HepG2 (cell line): ENCODE measurements around the gene CDC37L1. TPM values are rescaled to one million over a fixed set of nuclear protein-coding genes. Genes with fewer than 3 reads are reported as not detected.

ENCODE experiments used
- ATF5 ChIP-seq: sonication (generic); formaldehyde crosslinking; IDR thresholded peaks from 2 replicates; pipeline ENCODE4 v1.4.0; 2020; ENCODE audit warnings: mild to moderate bottlenecking, low read depth, missing genetic modification reagents
- EHMT2 ChIP-seq: fragments of 200-600 bp; sonication (generic); IDR thresholded peaks from 2 replicates; pipeline ENCODE4 v1.7.0; 2017; ENCODE audit warnings: antibody characterized with exemption, low read depth, low read length, borderline replicate concordance
- FOSL1 ChIP-seq: sonication (generic); formaldehyde crosslinking; IDR thresholded peaks from 2 replicates; pipeline ENCODE4 v1.9.0; 2021; ENCODE audit warnings: missing genetic modification reagents, borderline replicate concordance
- GATA4 ChIP-seq: sonication (generic); IDR thresholded peaks from 2 replicates; pipeline ENCODE4 v1.6.1; 2016; ENCODE audit warnings: antibody characterized with exemption, low read depth, borderline replicate concordance
- HBP1 ChIP-seq: IDR thresholded peaks from 2 replicates; pipeline ENCODE4 v1.6.1; 2016; ENCODE audit warnings: low read depth, control low read depth
- IKZF4 ChIP-seq: sonication (generic); formaldehyde crosslinking; IDR thresholded peaks from 2 replicates; pipeline ENCODE4 v1.5.1; 2020; ENCODE audit warnings: borderline replicate concordance, mild to moderate bottlenecking, low read depth, missing genetic modification reagents; ENCODE audit errors: not compliant biosample characterization
- MEIS1 ChIP-seq: sonication (generic); formaldehyde crosslinking; IDR thresholded peaks from 2 replicates; pipeline ENCODE4 v1.9.0; 2021; ENCODE audit warnings: mild to moderate bottlenecking, missing genetic modification reagents, moderate library complexity, borderline replicate concordance
- MXD4 ChIP-seq: IDR thresholded peaks from 2 replicates; pipeline ENCODE4 v1.6.1; 2016; ENCODE audit warnings: mild to moderate bottlenecking, missing biosample characterization, missing genetic modification reagents
- NFIC ChIP-seq: IDR thresholded peaks from 2 replicates; pipeline ENCODE4 v1.6.1; 2012; ENCODE audit warnings: mild to moderate bottlenecking, low read length, inconsistent platforms
- NFRKB ChIP-seq: fragments of 450-650 bp; IDR thresholded peaks from 2 replicates; pipeline ENCODE4 v1.6.1; 2017
- PAWR ChIP-seq: sonication (generic); formaldehyde crosslinking; IDR thresholded peaks from 2 replicates; pipeline ENCODE4 v1.4.0; 2020; ENCODE audit warnings: missing genetic modification reagents, mild to moderate bottlenecking, borderline replicate concordance
- RELA ChIP-seq: sonication (generic); formaldehyde crosslinking; IDR thresholded peaks from 2 replicates; pipeline ENCODE4 v1.4.0; 2020; ENCODE audit warnings: missing genetic modification reagents
- REXO4 ChIP-seq: sonication (generic); formaldehyde crosslinking; IDR thresholded peaks from 2 replicates; pipeline ENCODE4 v1.8.0; 2022; ENCODE audit warnings: missing genetic modification reagents, mild to moderate bottlenecking, borderline replicate concordance
- RNF2 ChIP-seq: fragments of 450-650 bp; conservative IDR thresholded peaks from 2 replicates; pipeline ENCODE4 v1.6.1; 2016; ENCODE audit warnings: low read depth
- SNAI1 ChIP-seq: sonication (generic); formaldehyde crosslinking; IDR thresholded peaks from 2 replicates; pipeline ENCODE4 v1.5.0; 2020; ENCODE audit warnings: mild to moderate bottlenecking, missing genetic modification reagents, borderline replicate concordance
- TAF1 ChIP-seq: sonication (generic); formaldehyde crosslinking; IDR thresholded peaks from 2 replicates; pipeline ENCODE4 v1.4.0; 2020; ENCODE audit warnings: missing genetic modification reagents
- THRA ChIP-seq: sonication (generic); formaldehyde crosslinking; IDR thresholded peaks from 2 replicates; pipeline ENCODE4 v1.4.0; 2020; ENCODE audit warnings: missing genetic modification reagents, borderline replicate concordance
- ZBTB20 ChIP-seq: sonication (generic); formaldehyde crosslinking; IDR thresholded peaks from 2 replicates; pipeline ENCODE4 v1.8.1; 2023; ENCODE audit warnings: missing genetic modification reagents, low read depth, mild to moderate bottlenecking, borderline replicate concordance
- ZIK1 ChIP-seq: sonication (generic); formaldehyde crosslinking; IDR thresholded peaks from 2 replicates; pipeline ENCODE4 v1.5.0; 2020; ENCODE audit warnings: mild to moderate bottlenecking, low read depth, missing genetic modification reagents, borderline replicate concordance
- ZNF101 ChIP-seq: sonication (generic); formaldehyde crosslinking; IDR thresholded peaks from 2 replicates; pipeline ENCODE4 v1.4.0; 2020; ENCODE audit warnings: mild to moderate bottlenecking, low read depth, missing genetic modification reagents, borderline replicate concordance
- ZNF20 ChIP-seq: sonication (generic); formaldehyde crosslinking; IDR thresholded peaks from 2 replicates; pipeline ENCODE4 v1.4.0; 2020; ENCODE audit warnings: mild to moderate bottlenecking, moderate library complexity, missing genetic modification reagents
- ZNF564 ChIP-seq: sonication (generic); formaldehyde crosslinking; IDR thresholded peaks from 2 replicates; pipeline ENCODE4 v1.8.1; 2023; ENCODE audit warnings: mild to moderate bottlenecking, missing genetic modification reagents
- ZNF7 ChIP-seq: IDR thresholded peaks from 2 replicates; pipeline ENCODE4 v1.6.1; 2016; ENCODE audit warnings: missing biosample characterization, missing genetic modification reagents
- ZSCAN31 ChIP-seq: sonication (generic); formaldehyde crosslinking; IDR thresholded peaks from 2 replicates; pipeline ENCODE4 v1.5.0; 2020; ENCODE audit warnings: low read depth, mild to moderate bottlenecking, missing genetic modification reagents
- polyA plus RNA-seq, 8 experiments: library from polyadenylated mRNA; depleted of rRNA in 3 of 8; stranded (reverse) in 7 of 8; unstranded in 1 of 8; fragments of >200 nt; fragmentation: Illumina TruSeq in 4 of 8; extraction: Trizol in 4 of 8; gene quantifications; 2 replicates each; pipeline versions ENCODE4 v1.2.1 to v1.2.3, GENCODE V29; 2011 to 2016; ENCODE audit warnings: low read depth in 4 of 8, missing spikeins in 1 of 8, mixed read lengths in 1 of 8; ENCODE audit not compliant: insufficient read depth in 1 of 8
- total RNA-seq, 5 experiments: library from RNA; depleted of rRNA; stranded (reverse); fragments of >200 nt; fragmentation: Illumina TruSeq; extraction: Trizol; gene quantifications; 2 replicates each; pipeline ENCODE4 v1.2.3, GENCODE V29; 2016; ENCODE audit warnings: low read depth in 1 of 5

The CDC37L1 gene
- total and polyA plus RNA-seq, 2 of the 13 experiments (the other 11 are each of a cell fraction or from before 2014, with no cell fraction given) = 5.5 to 17.0 TPM

- peak; percentile 42; the same call in 1 of the 2 replicates for TF ChIP-seq THRA (CRISPR knock-in tag)
- TF ChIP-seq MXD4 (CRISPR knock-in tag) = peak; percentile 48; the same call in 1 of the 2 replicates
- no peak; the same call in 1 of the 2 replicates for TF ChIP-seq HBP1
- TF ChIP-seq ZBTB20 (CRISPR knock-in tag) = no peak; the same call in 1 of the 2 replicates
- peak; percentile 57; the same call in 1 of the 2 replicates for TF ChIP-seq RNF2
- TF ChIP-seq FOSL1 = 0 out of 2 replicates have a peak, but pooled peaks have one; percentile 26
- no peak for TF ChIP-seq EHMT2
- TF ChIP-seq ZNF20 = no peak
- TF ChIP-seq ZNF101 (CRISPR knock-in tag) = no peak
- peak; percentile 32; the same call in 1 of the 2 replicates for TF ChIP-seq ZNF564 (CRISPR knock-in tag)
- TF ChIP-seq REXO4 = peak; percentile 13; the same call in 1 of the 2 replicates
- TF ChIP-seq IKZF4 (CRISPR knock-in tag) = no peak
- TF ChIP-seq GATA4 = peak; percentile 61; the same call in 1 of the 2 replicates
- TF ChIP-seq TAF1 (CRISPR knock-in tag) = peak; percentile 94
- peak; percentile 59; the same call in 1 of the 2 replicates for TF ChIP-seq MEIS1 (CRISPR knock-in tag)
- TF ChIP-seq RELA (CRISPR knock-in tag) = no peak
- peak; percentile 74; the same call in 1 of the 2 replicates for TF ChIP-seq ZSCAN31 (CRISPR knock-in tag)
- TF ChIP-seq ATF5 (CRISPR knock-in tag) = peak; percentile 31; the same call in 1 of the 2 replicates
- no peak for TF ChIP-seq NFRKB
- peak; percentile 38; the same call in 1 of the 2 replicates for TF ChIP-seq ZIK1 (CRISPR knock-in tag)
- TF ChIP-seq PAWR = no peak
- TF ChIP-seq NFIC = no peak; the same call in 1 of the 2 replicates
- 0 out of 2 replicates have a peak, but pooled peaks have one; percentile 1 for TF ChIP-seq SNAI1 (CRISPR knock-in tag)
- TF ChIP-seq ZNF7 (CRISPR knock-in tag) = no peak
Observed at GRCh38 chr9:4679268-4680172, at the start of gene CDC37L1 (continued).
